Mononuclear cell (primary cell): ENCODE measurements around the gene SEMA5A. TPM values are rescaled to one million over a fixed set of nuclear protein-coding genes. Genes with fewer than 3 reads are reported as not detected.

Source experiments
- H3K27me3 ChIP-seq: 2 replicates; pipeline ENCODE4 v1.6.0; 2011; ENCODE audit warnings: low read length, control low read depth; ENCODE audit not compliant: insufficient read depth
- H3K4me1 ChIP-seq: 2 replicates; pipeline ENCODE4 v1.5.1; 2011; ENCODE audit warnings: mild to moderate bottlenecking, low read length, control low read depth; ENCODE audit not compliant: insufficient read depth
- H3K4me3 ChIP-seq: 2 replicates; pipeline ENCODE4 v1.5.1; 2011; ENCODE audit warnings: mild to moderate bottlenecking, low read length, moderate library complexity
- H3K9me3 ChIP-seq: 2 replicates; pipeline ENCODE4 v1.5.1; 2011; ENCODE audit warnings: low read depth, mild to moderate bottlenecking, control low read depth, low read length
- total RNA-seq: library from RNA; depleted of rRNA; stranded (reverse); fragments of >200 nt; gene quantifications from one replicate; pipeline ENCODE4 v1.2.3, GENCODE V29; 2012

The SEMA5A gene
- total RNA-seq, 1 donor = 0.84 TPM

- no peaks in the 10 kb centered on the region for H3K27me3 ChIP-seq
- H3K4me3 ChIP-seq = no peak overlapping the region
- no peaks in the 10 kb centered on the region for H3K4me1 ChIP-seq
- no peaks in the 10 kb centered on the region for H3K9me3 ChIP-seq
These were observed 9.2 kb downstream of the SEMA5A start for GRCh38 chr5:9536717-9537116.

- H3K4me3 ChIP-seq = no peak overlapping the region
- H3K27me3 ChIP-seq = no peaks in the 10 kb centered on the region
- H3K9me3 ChIP-seq = no peaks in the 10 kb centered on the region
- H3K4me1 ChIP-seq = no peaks in the 10 kb centered on the region
These were observed 10.9 kb downstream of the SEMA5A start for GRCh38 chr5:9534881-9535517.

GRCh38 chr5:9533562-9534364 lies 12.1 kb downstream of the SEMA5A start:
- no peak overlapping the region for H3K4me3 ChIP-seq
- no peaks in the 10 kb centered on the region for H3K9me3 ChIP-seq
- H3K4me1 ChIP-seq = no peaks in the 10 kb centered on the region
- H3K27me3 ChIP-seq = no peaks in the 10 kb centered on the region

- H3K9me3 ChIP-seq = no peaks in the 10 kb centered on the region
- no peaks in the 10 kb centered on the region for H3K27me3 ChIP-seq
- no peaks in the 10 kb centered on the region for H3K4me1 ChIP-seq
- H3K4me3 ChIP-seq = no peak overlapping the region
These were observed 12.8 kb downstream of the SEMA5A start for GRCh38 chr5:9533096-9533495.

- Histone ChIP-seq H3K9me3 (no peaks in the 10 kb centered on the region), H3K4me1 (no peaks in the 10 kb centered on the region), H3K4me3 (no peak overlapping the region), H3K27me3 (no peaks in the 10 kb centered on the region)
These were observed 16.4 kb downstream of the SEMA5A start for GRCh38 chr5:9529513-9529912.

- Histone ChIP-seq H3K4me3 (no peak overlapping the region), H3K4me1 (no peaks in the 10 kb centered on the region), H3K9me3 (no peaks in the 10 kb centered on the region), H3K27me3 (no peaks in the 10 kb centered on the region)
These were observed 16.8 kb downstream of the SEMA5A start for GRCh38 chr5:9529041-9529480.

GRCh38 chr5:9524941-9525340 lies 20.9 kb downstream of the SEMA5A start:
- Histone ChIP-seq H3K27me3 (no peaks in the 10 kb centered on the region), H3K9me3 (no peaks in the 10 kb centered on the region), H3K4me1 (no peaks in the 10 kb centered on the region), H3K4me3 (no peak overlapping the region)

- Histone ChIP-seq H3K4me3 (no peak overlapping the region), H3K27me3 (no peaks in the 10 kb centered on the region), H3K9me3 (no peaks in the 10 kb centered on the region), H3K4me1 (no peaks in the 10 kb centered on the region)
These were observed 22.6 kb downstream of the SEMA5A start for GRCh38 chr5:9523090-9523823.

GRCh38 chr5:9519537-9519936 lies 26.3 kb downstream of the SEMA5A start:
- Histone ChIP-seq H3K4me1 (no peaks in the 10 kb centered on the region), H3K9me3 (no peaks in the 10 kb centered on the region), H3K4me3 (no peak overlapping the region), H3K27me3 (no peaks in the 10 kb centered on the region)

GRCh38 chr5:9516591-9516990 lies 29.3 kb downstream of the SEMA5A start:
- Histone ChIP-seq H3K4me3 (no peak overlapping the region), H3K4me1 (no peaks in the 10 kb centered on the region), H3K9me3 (no peaks in the 10 kb centered on the region), H3K27me3 (no peaks in the 10 kb centered on the region)

GRCh38 chr5:9515436-9515835 lies 30.4 kb downstream of the SEMA5A start:
- H3K27me3 ChIP-seq = no peaks in the 10 kb centered on the region
- no peaks in the 10 kb centered on the region for H3K9me3 ChIP-seq
- no peak overlapping the region for H3K4me3 ChIP-seq
- H3K4me1 ChIP-seq = no peaks in the 10 kb centered on the region

- H3K4me3 ChIP-seq = no peak overlapping the region
- H3K9me3 ChIP-seq = no peaks in the 10 kb centered on the region
- H3K27me3 ChIP-seq = no peaks in the 10 kb centered on the region
- no peaks in the 10 kb centered on the region for H3K4me1 ChIP-seq
These were observed 30.9 kb downstream of the SEMA5A start for GRCh38 chr5:9514968-9515367.

- H3K4me3 ChIP-seq = no peak overlapping the region
- no peaks in the 10 kb centered on the region for H3K27me3 ChIP-seq
- no peaks in the 10 kb centered on the region for H3K4me1 ChIP-seq
- no peaks in the 10 kb centered on the region for H3K9me3 ChIP-seq
These were observed 32.0 kb downstream of the SEMA5A start for GRCh38 chr5:9513827-9514226.

- no peaks in the 10 kb centered on the region for H3K4me1 ChIP-seq
- no peak overlapping the region for H3K4me3 ChIP-seq
- no peaks in the 10 kb centered on the region for H3K9me3 ChIP-seq
- no peaks in the 10 kb centered on the region for H3K27me3 ChIP-seq
These were observed 33.4 kb downstream of the SEMA5A start for GRCh38 chr5:9512457-9512856.

GRCh38 chr5:9507974-9508373 lies 37.9 kb downstream of the SEMA5A start:
- Histone ChIP-seq H3K27me3 (no peaks in the 10 kb centered on the region), H3K4me1 (no peaks in the 10 kb centered on the region), H3K9me3 (no peaks in the 10 kb centered on the region), H3K4me3 (no peak overlapping the region)
